ENCODE data around the gene UAP1.
"Not testable (repeated sequence)": the region's sequence is repeated elsewhere in the genome, so short reads cannot be mapped to it uniquely, and the experiment has no call there.

UAP1 gene

DNA sequence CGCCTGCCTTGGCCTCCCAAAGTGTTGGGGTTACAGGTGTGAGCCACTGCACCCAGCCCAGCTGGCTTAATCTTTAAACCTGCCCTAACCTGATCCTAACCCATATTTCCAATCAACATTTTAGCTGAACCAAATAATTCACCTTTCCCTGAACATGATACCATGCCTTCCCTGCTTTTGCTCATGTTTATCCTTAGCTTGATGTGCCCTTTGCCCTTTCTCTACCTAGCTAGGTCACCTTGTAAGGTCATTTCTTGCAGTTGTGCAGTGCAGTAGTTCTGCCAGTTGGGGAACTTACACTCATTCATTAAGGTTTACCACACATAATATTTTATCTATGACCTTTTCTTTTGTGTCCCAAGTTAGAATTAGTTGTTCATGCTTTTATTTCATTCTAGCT is 5.3 kb downstream of the UAP1 start:
- no peak for DNase-seq

DNA sequence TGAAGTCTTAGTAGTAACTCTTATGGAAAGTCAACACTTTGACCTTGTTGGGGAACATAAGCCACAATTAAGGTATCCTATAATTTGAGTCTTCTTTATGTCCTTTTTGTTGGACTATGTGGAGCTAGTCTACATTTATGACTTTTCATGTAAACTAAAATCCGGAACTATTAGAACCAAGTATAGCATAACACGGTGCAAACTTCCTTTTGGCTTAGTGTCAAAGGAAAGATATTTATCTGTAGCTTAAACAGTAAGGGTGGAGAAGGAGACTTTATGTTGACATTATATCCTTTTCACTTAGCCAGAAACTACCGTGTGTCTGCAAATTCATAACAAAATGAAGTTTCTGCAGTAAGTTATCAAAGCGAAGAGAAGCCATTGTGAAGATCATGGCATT is 7.3 kb downstream of the UAP1 start:
- no peak for DNase-seq

DNA sequence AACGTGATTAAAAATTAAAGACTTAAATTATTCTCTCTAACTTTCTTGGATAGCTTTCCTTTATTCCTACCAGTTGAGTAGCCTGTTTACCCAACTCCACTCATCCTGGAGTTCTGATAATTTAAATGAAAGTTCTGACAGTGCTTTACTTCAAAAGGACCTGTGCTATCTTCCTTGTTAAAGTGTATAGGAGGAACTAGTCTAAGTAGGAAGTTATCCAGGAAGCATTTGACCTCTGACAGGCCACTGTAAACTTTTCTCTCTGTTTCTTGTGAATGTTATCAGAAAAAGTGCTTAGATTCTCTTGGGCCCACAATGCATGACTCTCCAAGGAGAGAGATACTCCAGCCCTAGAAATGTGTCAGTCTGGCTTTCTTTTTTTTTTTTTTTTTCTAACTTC is 9.2 kb downstream of the UAP1 start:
- no peak for DNase-seq

DNA sequence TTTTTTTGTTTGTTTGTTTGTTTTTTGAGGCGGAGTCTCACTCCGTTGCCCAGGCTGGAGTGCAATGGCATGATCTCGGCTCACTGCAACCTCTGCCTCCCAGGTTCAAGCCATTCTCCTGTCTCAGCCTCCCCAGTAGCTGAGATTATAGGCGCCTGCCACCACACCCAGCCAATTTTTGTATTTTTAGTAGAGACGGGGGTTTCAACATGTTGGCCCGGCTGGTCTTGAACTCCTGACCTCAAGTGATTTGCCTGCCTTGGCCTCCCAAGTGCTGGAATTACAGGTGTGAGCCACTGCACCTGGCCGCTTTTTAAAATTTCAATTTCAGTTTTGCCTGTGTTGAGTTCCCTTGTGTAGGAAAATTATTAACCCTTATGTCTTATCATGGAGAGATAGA is 9.6 kb downstream of the UAP1 start:
- not testable (repeated sequence) for DNase-seq

DNA sequence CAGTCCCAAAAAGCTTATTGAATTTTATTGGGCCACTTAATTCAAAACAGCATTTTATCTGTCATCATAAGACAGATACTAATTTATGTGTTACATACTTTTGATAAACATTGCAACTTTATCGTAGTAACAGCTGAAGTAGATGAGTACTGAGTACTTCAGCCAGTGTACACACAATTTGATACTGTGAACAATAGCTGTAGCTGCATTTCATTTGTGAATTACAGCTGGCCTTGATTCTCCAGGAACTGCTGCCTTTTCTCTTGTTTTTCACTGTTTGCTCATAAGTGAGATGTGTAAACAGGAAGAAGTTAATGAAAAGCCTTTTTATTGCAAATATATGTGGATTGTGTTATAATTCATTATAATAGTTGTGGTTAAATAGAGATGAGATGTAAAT is 10.2 kb downstream of the UAP1 start:
- no peak for DNase-seq

DNA sequence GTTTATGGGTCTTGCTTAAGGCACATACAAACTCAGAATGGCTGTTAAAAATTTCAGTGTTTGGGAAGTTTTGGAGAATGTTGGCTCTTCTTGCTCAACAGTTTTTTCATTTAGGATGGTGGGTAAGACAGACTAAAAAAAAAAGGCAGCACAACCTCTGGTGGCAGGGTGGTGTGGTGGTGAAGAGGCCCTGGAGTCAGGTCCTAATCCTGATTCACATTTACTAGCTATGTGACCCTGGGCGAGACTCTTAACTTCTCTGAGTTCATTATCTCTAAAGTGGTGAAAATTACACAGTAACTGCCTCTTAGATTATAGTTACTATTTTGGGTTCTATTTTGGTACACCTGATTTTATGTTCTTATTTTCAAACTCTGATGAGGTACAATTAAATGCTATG is 11.6 kb downstream of the UAP1 start:
- DNase-seq: no peak

DNA sequence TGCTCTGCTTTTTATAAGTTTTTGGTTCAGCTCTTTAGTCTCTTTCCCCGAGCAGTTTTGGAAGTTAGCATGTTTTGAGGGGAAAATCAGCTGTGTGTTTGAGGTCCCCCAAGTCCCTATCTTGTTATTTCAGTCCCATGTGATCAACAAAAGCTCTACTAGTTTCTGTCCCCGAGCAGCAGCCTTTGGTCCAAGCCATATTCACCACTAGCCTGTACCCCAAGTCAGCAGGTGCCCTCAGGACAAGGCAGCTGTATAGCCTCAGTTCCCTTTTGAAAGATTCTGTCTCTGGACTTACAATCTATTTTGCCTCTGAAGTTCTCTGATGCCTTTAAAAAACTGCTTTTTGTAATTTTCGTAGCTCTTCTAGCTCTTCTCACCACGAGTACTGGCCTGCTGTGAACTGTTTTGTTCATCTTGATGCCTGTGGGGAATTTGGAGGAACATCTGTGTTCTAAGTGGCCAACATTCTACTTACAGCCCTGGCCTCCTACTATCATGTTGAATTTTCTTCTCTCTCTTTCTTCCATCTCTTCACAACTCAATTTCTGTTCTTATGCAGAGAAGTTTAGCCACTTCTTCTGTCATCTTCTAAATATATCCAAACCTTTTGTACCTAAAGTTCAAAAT is 16.7 kb downstream of the UAP1 start:
- DNase-seq: no peak

DNA sequence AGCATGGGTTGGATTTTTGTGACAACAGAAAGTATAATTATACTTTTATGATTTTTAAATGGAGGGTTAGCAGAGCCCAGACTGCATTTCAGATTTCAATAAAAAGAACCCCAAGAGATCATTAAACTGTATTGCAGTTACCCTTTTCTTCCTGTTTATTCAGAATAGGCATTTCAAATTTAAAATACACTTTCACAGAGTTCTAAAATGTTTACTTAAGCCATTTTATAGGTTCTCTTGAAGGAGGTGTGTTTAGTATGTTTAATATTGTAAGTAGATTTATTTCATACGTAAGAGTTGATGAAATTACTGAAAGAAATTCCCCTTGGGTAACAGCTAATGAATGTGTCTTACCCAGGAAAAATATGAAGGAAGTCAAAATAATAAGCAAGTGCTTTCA is 17.4 kb downstream of the UAP1 start:
- DNase-seq: no peak

DNA sequence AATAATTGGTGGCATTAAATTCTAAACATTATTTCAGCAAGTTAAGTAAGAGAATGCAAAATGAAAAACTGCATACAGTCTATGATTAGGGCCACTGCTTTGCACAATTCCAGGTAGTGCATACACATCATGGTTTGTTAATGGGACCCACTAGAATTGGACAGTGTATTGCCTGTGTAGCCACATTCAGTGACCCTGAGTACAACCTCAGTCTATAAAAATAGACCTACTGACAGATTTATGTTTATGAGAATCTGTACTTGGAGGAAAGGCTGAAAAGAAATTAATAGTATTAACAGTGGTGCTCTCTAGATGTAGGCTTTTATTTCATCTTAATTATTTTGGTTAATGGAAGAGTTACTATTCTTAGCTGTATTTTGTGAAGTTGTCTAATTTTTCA is 18.8 kb downstream of the UAP1 start:
- no peak for DNase-seq

DNA sequence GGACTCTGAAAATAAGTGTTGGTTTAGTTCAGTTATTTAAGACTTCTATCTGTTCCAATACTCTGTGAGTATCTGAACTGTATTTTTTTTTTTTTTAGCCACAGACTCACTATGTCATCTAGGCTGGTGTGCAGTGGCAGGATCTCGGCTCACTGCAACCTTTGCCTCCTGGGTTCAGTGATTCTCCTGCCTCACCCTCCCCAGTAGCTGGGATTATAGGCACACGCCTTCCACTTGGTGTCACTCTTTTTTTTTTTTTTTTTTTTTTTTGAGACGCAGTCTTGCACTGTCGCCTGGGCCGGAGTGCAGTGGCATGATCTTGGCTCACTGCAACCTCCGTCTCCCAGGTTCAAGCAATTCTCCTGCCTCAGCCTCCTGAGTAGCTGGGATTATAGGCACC is 21.4 kb downstream of the UAP1 start:
- DNase-seq: not testable (repeated sequence)

DNA sequence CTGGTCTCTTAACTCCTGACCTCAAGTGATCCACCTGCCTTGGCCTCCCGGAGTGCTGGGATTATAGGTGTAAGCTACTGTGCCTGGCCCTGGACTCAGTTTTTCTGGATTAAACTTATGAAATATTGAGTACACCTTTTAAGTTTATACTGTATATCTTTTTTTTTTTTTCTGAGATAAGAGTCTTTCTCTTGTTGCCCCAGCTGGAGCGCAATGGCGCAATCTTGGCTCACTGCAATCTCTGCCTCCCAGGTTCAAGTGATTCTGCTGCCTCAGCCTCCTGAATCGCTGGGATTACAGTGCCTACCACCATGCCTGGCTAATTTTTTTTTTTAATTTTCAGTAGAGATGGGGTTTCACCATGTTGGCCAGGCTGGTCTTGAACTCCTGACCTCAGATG is 23.6 kb downstream of the UAP1 start:
- DNase-seq: not testable (repeated sequence)

DNA sequence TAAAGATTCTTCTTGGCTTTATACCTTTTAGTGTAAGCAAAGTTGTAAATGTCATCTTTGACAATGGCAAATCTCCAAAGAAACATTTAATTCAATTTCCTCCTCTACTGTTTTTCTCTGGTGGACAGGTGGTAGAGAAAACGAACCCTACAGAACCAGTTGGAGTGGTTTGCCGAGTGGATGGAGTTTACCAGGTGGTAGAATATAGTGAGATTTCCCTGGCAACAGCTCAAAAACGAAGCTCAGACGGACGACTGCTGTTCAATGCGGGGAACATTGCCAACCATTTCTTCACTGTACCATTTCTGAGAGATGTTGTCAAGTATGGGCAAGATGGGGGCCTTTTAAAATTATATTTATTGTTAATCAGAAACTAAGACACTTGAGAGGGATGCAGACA is 25.8 kb downstream of the UAP1 start:
- DNase-seq: peak; percentile 32

DNA sequence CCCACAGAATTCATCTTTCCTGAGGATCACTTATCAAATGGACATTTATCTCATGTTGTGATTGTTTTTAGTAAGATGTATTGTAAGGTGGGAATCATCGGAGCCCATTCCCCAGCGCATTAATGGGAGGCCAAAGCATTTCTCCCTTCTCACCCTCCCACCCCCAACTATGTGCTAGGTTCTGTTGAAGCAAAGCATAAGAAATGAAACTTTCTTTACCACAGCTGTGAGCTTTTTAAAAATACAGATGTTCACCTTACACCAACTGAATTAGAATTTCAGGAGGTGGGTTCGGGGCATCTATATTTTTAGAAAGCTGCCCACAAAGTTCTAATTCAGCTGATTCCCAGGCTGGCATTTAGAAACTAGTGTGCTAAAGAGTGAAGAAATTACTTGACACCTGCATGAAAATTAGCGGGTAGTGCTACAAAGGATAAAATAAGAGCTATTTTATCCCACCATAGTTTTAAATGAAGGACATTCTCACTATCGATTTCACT is 26.3 kb downstream of the UAP1 start:
- DNase-seq: no peak

DNA sequence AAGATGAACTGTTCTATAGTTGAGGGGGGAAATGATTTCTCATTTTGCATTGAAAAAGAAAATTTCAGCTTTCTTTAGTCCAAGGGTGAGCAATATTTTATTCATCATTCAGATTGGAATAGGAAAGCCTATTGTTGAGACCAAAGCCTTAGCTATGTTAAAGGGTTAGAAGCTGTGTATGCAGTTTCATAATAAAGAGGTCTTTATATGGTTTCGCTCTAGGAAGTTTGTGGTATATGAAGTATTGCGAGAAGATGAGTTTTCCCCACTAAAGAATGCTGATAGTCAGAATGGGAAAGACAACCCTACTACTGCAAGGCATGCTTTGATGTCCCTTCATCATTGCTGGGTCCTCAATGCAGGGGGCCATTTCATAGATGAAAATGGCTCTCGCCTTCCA is 28.6 kb downstream of the UAP1 start:
- no peak for DNase-seq

DNA sequence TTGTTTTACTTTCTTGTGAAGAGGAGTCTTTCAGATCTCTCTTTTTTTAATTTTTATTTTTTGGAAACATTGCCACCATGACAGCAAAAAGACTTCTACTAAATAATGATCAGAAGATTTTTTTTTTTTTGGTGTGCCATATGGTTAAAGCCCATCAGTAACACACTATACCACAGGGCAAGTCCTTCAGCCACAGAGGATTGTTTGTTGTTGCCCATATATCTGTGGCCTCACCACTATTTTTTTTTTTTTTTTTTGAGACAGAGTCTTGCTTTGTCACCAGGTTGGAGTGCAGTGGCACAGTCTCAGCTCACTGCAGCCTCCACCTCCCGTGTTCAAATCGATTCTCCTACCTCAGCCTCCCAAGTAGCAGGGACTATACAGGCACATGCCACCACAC is 29.2 kb downstream of the UAP1 start:
- no peak for DNase-seq

DNA sequence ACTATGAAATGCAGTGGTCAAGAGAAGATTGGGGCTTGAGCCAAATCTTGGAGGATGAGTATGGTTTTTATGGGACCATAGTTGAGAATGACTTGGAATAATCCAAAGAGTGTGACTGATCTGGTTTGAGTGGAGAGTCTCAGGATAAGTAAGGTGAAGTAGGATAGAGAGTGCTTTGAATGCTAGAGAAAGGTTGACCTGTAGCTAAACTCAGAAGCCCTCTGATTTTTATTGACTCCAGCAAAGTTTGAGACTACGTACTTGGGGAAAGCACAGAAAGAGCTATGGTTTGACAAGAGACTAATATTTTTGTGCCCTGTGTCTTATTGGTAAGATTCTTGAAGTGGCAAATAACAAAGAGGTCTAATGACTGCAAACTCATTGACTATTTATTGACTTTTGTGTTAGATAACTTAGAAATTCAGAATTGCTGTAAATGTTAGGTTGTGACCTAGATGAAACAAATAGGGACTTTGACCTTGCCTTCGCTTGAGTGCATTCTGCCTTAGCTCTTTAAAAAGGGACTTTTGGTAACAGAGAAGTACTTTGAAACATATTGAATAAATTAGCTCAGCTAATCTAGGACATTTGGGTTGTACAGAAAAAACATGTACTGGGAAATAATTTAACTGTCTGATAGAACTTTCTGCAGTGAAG is 35.1 kb downstream of the UAP1 start:
- no peak for DNase-seq

DNA sequence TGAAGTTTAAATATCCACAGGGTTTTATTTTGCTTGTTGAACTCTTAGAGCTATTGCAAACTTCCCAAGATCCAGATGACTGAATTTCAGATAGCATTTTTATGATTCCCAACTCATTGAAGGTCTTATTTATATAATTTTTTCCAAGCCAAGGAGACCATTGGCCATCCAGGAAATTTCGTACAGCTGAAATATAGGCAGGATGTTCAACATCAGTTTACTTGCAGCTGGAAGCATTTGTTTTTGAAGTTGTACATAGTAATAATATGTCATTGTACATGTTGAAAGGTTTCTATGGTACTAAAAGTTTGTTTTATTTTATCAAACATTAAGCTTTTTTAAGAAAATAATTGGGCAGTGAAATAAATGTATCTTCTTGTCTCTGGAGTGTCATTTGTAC is 37.9 kb downstream of the UAP1 start:
- DNase-seq: no peak

DNA sequence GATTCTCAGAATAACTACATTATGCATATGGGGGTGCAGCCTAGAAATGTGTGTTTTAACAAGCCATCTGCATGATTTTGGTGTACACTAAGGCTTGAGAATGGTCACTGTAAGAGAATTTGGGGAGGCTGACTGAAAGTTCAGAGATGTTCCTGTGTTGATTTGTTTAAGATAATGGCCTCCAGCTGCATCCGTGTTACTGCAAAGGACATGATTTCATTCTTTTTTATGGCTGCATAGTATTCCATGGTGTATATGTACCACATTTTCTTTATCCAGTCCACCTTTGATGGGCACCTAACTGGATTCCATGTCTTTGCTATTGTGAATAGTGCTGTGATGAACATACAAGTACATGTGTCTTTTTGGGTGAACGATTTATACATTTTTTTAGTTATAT is 41.6 kb downstream of the UAP1 start:
- not testable (repeated sequence) for DNase-seq

DNA sequence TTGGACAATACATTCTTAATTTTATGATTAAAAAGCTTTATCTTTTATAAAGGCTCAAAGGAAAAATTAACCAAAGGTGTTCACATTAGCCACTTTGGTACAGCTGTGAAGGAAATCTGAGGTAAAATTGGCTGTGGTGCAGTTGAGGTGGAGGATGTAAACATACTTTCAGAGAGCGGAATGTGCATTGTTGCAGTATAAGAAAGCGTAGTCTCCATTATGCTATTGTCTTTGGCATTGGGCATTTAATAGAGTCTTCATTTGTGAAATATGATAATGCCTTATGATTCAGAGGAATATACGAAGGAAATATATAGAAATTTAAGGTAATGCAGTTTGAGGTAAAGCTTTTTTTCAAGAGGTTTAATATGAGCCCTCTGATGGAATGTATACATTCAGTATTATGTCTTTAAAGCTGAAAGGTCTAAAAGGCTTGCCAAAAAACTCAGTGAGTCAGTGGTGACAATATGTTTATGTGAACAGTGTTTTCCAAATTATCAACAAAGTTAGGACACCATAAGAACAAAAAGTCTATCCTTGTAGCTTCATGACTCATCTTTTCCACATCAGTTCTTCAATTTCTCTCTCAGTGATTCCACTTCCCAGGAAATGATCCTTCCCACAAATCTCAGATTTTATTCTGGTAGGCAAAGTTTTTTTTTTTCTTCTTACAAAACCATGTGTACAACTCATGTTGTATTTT is 43.9 kb downstream of the UAP1 start:
- DNase-seq: no peak

DNA sequence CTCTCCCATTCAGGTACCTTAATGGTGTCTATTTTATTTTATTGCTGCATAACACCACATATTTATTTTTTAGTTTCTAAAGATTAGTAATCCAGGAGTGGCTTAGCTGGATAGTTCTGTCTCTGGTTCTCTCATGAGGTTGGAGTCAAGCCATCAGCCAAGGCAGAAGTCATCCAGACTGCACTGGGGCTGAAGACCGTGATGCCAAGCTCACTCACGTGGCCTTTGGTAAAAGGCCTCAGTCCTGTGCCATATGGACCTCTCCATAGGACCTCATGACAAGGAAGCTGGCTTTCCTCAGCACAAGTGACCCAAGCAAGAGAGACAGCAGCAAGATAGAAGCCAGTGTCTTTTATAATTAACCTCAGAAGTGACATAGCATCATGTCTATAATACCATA is 47.8 kb downstream of the UAP1 start:
- no peak for DNase-seq

DNA sequence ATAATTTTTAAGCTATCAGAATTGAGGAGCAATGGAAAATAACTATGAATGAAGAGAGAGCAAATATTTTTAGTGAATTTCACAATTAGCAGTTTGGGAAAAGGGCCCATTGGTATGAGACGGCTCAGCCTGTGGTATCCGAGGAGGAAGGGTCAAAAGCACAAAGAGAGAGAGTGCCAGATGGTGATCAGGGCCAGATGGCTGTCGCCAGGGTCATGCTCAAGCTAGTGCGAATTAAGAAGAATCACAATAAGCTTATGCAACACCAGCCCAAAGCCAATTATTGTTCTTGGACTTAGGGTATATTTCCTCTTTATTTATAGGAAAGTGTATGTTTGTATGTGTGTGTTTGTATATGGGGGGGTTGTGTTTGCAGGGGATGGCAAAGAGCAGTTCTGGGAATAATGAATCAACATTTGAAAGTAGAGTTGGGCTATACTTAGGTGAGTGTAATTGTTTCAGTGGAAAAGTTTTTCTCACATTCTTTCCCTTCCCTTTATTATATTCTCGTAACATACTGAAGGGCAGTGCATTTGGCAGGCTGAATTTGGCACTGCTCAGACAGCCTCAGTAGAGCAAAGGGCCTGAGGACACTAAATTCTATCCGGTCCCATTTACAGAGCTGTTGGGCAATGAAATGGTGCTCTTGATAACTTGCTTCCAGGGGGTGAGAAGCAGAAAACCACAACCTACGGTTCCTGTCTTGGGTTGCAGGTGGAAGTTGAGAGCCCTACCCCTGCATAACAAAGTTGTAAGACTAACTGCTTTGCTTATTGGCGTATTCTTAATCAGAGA is 51.3 kb downstream of the UAP1 start:
- peak; percentile 59 for DNase-seq

DNA sequence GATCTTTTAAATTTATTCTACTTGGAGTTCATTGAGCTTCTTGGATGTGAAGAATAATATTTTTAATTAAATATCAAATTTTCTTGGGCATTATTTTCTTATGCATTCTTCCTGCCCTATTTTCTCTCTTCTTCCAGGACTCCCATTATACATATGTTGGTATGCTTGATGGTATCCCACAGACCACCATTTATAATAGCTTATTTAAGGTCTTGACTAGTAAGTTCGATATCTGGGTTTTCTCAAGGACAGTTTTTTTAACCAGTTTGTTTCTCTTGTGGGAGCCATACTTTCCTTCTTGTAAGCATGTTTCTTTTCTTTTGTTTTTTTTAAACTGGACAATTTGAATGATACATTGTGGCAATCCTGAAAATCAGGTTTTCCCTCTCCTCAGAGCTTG is 55.3 kb downstream of the UAP1 start:
- no peak for DNase-seq

DNA sequence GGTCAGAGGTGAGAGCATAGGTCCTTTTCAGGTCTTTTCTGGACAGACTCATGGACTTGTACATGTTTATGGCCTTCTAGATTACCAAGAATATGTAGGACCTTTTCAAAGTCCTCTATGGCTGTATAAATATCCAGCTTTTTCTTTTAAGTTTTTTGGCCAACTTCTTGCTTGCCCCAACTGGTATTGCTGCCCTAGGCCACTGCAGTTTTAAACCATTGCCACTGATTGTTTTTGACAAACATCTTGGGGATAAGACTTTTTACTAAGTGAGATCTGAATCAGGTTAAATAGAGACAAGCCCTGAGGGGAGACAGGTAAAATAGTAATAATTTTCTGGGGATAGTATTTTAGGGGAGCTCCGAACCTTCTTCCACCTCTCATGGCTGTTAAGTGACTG is 56.0 kb downstream of the UAP1 start:
- DNase-seq: no peak

DNA sequence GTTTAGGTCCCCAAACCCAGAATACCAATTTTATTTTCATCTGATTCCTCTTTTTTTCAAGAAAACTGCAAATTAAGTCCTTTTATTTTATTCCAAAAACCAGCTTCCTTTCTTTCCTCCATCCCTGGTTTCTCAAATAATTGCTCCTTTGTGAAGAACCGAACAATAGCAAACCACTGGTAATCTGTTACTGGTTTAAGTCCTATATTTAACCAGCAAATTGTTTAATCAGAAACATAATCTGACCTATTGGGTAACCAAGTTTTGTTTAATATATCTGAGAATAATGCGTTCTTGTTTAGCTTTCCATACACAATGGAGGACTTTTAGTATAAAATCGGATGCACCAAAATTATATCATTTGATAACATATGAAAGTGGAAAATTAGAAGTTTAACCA is 57.6 kb downstream of the UAP1 start:
- no peak for DNase-seq

Data from NCI-H2171 treated with DMSO at 0.1 percent for 48 hours (cell line).